Loucy (cell line): ENCODE measurements around the gene CNOT4.

Experiments used
- H2AFZ ChIP-seq: fragments of 200-600 bp; sonication (generic); 2 replicates; pipeline ENCODE4 v1.6.0; 2016; ENCODE audit warnings: antibody characterized with exemption, mild to moderate bottlenecking, low read length, moderate library complexity
- H3F3A ChIP-seq: fragments of 200-600 bp; 2 replicates; pipeline ENCODE4 v1.6.0; 2016; ENCODE audit warnings: antibody characterized with exemption, low read depth, mild to moderate bottlenecking
- H3K27me3 ChIP-seq: fragments of 200-600 bp; sonication (generic); 2 replicates; pipeline ENCODE4 v1.6.1; 2014; ENCODE audit warnings: low read length, mild to moderate bottlenecking; ENCODE audit not compliant: insufficient read depth, poor library complexity, severe bottlenecking
- H3K36me3 ChIP-seq: fragments of 200-600 bp; sonication (generic); 2 replicates; pipeline ENCODE4 v1.6.1; 2016; ENCODE audit warnings: low read length; ENCODE audit not compliant: insufficient read depth
- H3K4me1 ChIP-seq: fragments of 200-600 bp; sonication (generic); 2 replicates; pipeline ENCODE4 v1.5.1; 2014; ENCODE audit warnings: low read length, mild to moderate bottlenecking; ENCODE audit not compliant: insufficient read depth, poor library complexity, severe bottlenecking
- H3K4me2 ChIP-seq: fragments of 200-600 bp; sonication (generic); 2 replicates; pipeline ENCODE4 v1.6.0; 2014; ENCODE audit warnings: antibody characterized with exemption, low read length, low read depth, mild to moderate bottlenecking; ENCODE audit not compliant: poor library complexity, severe bottlenecking
- H3K4me3 ChIP-seq: fragments of 200-600 bp; sonication (generic); 2 replicates; pipeline ENCODE4 v1.5.1; 2014; ENCODE audit warnings: low read length, mild to moderate bottlenecking, mixed read lengths; ENCODE audit not compliant: poor library complexity, severe bottlenecking
- H3K79me2 ChIP-seq: fragments of 200-600 bp; sonication (generic); 2 replicates; pipeline ENCODE4 v1.6.1; 2014; ENCODE audit warnings: low read length; ENCODE audit not compliant: insufficient read depth
- H3K9ac ChIP-seq: fragments of 200-600 bp; sonication (generic); 2 replicates; pipeline ENCODE4 v1.6.0; 2014; ENCODE audit warnings: mild to moderate bottlenecking, low read depth, low read length, moderate library complexity; ENCODE audit not compliant: poor library complexity, severe bottlenecking
- H3K9me2 ChIP-seq: fragments of 200-600 bp; sonication (generic); replicated peaks from 2 replicates; pipeline ENCODE4 v1.6.1; 2016; ENCODE audit warnings: low read depth, low read length, mixed read lengths
- H3K9me3 ChIP-seq: fragments of 200-600 bp; sonication (generic); 2 replicates; pipeline ENCODE4 v1.6.1; 2014; ENCODE audit warnings: mild to moderate bottlenecking, antibody characterized with exemption, low read length, low read depth; ENCODE audit not compliant: insufficient read depth
- H4K20me1 ChIP-seq: fragments of 200-600 bp; sonication (generic); 2 replicates; pipeline ENCODE4 v1.6.0; 2014; ENCODE audit warnings: antibody characterized with exemption, low read length, mild to moderate bottlenecking; ENCODE audit not compliant: insufficient read depth, poor library complexity, severe bottlenecking
- EZH2phosphoT487 ChIP-seq: fragments of 200-600 bp; IDR thresholded peaks from 2 replicates; pipeline ENCODE4 v1.6.1; 2018; ENCODE audit warnings: antibody characterized with exemption, mild to moderate bottlenecking, moderate library complexity, borderline replicate concordance
- TF ChIP-seq, protein P1 (sequence below): fragments of 200-600 bp; sonication (generic); conservative IDR thresholded peaks from 2 replicates; pipeline ENCODE4 v1.5.1; 2014; ENCODE audit warnings: mild to moderate bottlenecking, antibody characterized with exemption, low read length

CNOT4 gene

DNA sequence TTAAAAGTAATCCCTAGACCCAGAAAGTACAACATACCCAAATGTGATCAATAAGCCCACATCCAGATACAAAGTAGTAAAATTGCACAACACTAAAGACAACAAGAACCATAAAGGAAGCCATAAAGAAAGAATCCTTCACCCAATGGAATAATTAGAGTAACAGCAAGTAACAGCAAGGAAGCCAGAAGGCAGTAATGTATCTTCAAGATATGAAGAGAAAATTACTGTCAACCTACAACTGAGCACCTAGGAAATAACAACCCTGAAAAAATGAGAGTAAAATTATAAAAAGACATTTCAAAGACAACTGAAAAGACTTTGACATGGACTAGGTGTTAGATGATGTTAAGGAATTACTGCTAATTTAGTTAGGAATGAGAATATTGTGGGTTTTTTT lies 60.5 kb downstream of the CNOT4 start:
- H2AFZ ChIP-seq: no peak overlapping the region
- H3K79me2 ChIP-seq: peaks cover 78% of the 10 kb centered on the region
- no peaks in the 10 kb centered on the region for H3F3A ChIP-seq

DNA sequence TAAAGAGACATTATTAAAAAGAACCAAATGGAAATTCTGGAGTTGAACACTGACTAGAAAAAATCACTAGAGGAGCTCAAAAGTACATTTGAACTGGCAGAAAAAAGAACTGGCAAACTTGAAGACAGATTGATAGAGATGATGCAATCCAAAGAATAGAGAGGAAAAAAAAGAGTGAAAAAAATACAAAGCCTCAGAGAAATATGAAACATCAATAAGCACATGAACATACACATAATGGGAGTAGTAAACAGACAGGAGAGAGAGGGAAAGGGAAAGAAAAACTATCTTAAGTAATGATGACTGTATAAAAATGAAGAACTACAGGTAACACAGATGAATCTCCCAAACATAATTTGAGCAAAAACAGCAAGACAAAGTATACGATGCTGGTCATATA lies 61.1 kb downstream of the CNOT4 start:
- Histone ChIP-seq H3K27me3 (no peaks in the 10 kb centered on the region), H3K4me2 (no peak overlapping the region), H3K36me3 (peaks cover 5% of the 10 kb centered on the region; the same call in 1 of the 2 replicates), H4K20me1 (peaks cover 53% of the 10 kb centered on the region), H3K9me2 (no peaks in the 10 kb centered on the region), H3K9me3 (no peaks in the 10 kb centered on the region), H3K4me1 (peaks cover 3% of the 10 kb centered on the region), H2AFZ (no peak overlapping the region), H3K4me3 (no peak overlapping the region), H3K9ac (no peak overlapping the region), H3K79me2 (peaks cover 78% of the 10 kb centered on the region), H3F3A (no peaks in the 10 kb centered on the region)
- TF ChIP-seq, protein P1, sequence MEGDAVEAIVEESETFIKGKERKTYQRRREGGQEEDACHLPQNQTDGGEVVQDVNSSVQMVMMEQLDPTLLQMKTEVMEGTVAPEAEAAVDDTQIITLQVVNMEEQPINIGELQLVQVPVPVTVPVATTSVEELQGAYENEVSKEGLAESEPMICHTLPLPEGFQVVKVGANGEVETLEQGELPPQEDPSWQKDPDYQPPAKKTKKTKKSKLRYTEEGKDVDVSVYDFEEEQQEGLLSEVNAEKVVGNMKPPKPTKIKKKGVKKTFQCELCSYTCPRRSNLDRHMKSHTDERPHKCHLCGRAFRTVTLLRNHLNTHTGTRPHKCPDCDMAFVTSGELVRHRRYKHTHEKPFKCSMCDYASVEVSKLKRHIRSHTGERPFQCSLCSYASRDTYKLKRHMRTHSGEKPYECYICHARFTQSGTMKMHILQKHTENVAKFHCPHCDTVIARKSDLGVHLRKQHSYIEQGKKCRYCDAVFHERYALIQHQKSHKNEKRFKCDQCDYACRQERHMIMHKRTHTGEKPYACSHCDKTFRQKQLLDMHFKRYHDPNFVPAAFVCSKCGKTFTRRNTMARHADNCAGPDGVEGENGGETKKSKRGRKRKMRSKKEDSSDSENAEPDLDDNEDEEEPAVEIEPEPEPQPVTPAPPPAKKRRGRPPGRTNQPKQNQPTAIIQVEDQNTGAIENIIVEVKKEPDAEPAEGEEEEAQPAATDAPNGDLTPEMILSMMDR: no peak
- no peak for TF ChIP-seq EZH2phosphoT487

More for the DNA sequence above, 60.5 kb downstream of the CNOT4 start:
- Histone ChIP-seq H3K36me3 (peaks cover 1% of the 10 kb centered on the region; the same call in 1 of the 2 replicates), H3K4me3 (no peak overlapping the region), H3K9me3 (no peaks in the 10 kb centered on the region), H4K20me1 (peaks cover 55% of the 10 kb centered on the region), H3K9ac (no peak overlapping the region), H3K27me3 (no peaks in the 10 kb centered on the region), H3K4me1 (peaks cover 3% of the 10 kb centered on the region), H3K4me2 (no peak overlapping the region), H3K9me2 (no peaks in the 10 kb centered on the region)
- no peak for TF ChIP-seq EZH2phosphoT487
- TF ChIP-seq, protein P1: no peak

DNA sequence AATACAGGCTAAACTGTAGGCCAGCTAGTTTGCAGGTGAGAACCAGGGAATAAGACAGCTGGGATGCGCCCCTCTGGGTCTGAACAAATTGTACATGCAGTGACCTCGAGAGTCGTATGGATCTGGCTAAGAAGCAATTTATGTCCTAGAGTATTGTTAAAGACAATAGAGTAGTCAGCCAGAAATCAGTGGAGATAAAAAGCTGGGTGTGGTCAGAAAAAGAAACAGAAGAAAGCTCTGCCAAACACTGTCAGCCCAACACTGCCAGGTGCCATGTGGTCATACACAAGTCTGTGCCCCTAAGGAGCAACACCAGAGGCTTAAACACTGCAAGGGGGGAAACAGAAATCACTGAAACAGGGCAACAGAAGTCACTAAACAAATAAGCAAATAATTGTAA lies 62.2 kb downstream of the CNOT4 start:
- H3K9me3 ChIP-seq: no peaks in the 10 kb centered on the region
- no peak overlapping the region for H2AFZ ChIP-seq
- peaks cover 55% of the 10 kb centered on the region for H4K20me1 ChIP-seq
- no peaks in the 10 kb centered on the region for H3K9me2 ChIP-seq
- peaks cover 3% of the 10 kb centered on the region for H3K4me1 ChIP-seq
- H3K27me3 ChIP-seq: no peaks in the 10 kb centered on the region
- no peak overlapping the region for H3K4me2 ChIP-seq
- TF ChIP-seq, protein P1: no peak
- no peak for TF ChIP-seq EZH2phosphoT487
- H3K9ac ChIP-seq: no peak overlapping the region
- H3K4me3 ChIP-seq: no peak overlapping the region
- H3K79me2 ChIP-seq: peaks cover 77% of the 10 kb centered on the region
- H3K36me3 ChIP-seq: peaks cover 10% of the 10 kb centered on the region; the same call in 1 of the 2 replicates
- H3F3A ChIP-seq: no peaks in the 10 kb centered on the region
